NCI-H1930 (cell line): ENCODE results near the gene SAMMSON.

ENCODE experiments used
- DNase-seq, 2 experiments: peaks; one replicate each; lab custom pipeline; 2025; lab: John Stamatoyannopoulos, UW

SAMMSON gene

DNA sequence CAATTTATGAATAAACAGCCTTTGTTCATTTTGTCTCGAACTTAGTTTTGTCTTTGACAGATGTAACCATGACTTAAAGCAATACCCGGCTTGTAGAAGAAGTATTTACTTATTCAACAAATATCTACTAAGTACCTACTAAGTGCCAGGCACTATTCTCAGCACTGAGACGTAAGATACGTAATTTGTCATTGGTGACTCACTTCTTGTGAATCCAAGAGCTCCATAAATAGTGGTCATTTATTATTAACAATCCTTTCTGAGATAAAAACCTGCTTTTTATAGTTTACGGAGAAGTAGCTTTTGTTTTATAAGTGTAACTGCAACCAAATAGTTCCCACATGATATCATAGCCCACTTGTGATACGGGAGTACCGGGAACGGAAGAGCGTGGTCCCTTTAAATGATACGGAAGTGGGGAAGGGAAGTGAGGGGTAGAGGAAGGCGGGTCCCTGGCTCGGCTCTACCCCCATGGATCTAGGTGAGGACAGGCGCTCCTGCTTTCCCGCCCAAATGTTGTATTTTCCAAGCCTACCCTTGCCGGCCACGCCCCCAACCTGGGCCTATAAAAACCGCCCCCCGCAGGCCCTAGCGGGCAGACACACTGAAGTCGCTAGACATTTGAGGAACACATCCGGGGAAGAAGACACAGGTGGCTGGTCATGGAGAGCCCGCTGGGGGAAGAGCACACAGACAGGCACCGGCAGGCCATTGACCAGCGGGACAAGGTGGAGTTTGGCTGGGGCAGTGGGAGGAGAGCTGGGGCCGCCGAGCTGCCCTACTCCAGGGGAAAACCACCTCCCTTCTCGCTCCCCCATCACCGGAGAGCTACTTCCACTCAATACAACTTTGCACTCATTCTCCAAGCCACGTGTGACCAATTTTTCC is at the start of gene SAMMSON:
SAMMSON (plus strand) TSS at position 594 of the 888 bp plus-strand sequence.
- peak; percentile 84 to 88 for DNase-seq

GRCh38 chr3:69951616-69952015 is 47.9 kb upstream of the SAMMSON start:
- no peak for DNase-seq

- no peak for DNase-seq
Measured at GRCh38 chr3:69959581-69959980, 40.0 kb upstream of the SAMMSON start.

GRCh38 chr3:69961706-69962439 is 37.7 kb upstream of the SAMMSON start:
- DNase-seq, result no peak

- DNase-seq, result no peak
Measured at GRCh38 chr3:69963643-69964042, 35.9 kb upstream of the SAMMSON start.

GRCh38 chr3:69967156-69967555 is 32.4 kb upstream of the SAMMSON start:
- no peak for DNase-seq

DNA sequence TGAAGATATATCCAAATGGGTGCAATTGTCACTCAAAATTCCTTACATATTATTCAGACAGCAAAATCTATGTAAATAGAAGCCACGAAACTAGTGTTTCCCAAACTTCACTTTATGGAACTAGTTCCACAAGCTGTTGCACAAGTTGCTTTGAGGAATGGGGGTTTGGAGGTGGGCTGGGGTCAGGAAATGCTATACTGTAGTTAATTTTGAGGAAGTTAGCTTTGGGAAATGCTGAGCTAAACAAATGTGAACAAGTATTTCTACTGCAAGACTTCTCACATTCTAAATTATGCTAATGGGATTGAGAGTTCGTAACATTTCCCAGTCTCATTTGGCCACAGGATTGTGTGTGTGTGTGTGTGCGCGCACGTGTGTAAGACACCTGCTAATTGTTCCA is 28.7 kb upstream of the SAMMSON start:
- DNase-seq, result no peak

DNA sequence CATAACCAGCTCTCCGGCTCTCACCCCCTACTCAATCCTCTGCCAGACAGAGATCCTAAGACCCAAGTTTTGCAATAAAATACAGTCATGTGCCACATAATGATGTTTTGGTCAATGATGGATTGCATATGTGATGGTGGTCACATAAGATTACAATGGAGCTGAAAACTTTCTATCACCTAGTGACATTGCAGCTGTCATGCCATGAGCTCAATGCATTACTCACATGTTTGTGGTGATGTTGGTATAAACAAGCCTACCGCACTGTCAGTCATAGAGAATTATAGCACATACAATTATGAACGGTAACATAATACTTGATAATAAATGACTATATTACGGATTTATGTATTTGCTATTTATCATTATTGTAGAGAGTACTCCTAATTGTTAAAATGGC is 26.9 kb upstream of the SAMMSON start:
- DNase-seq, result no peak

GRCh38 chr3:69976021-69976420 is 23.5 kb upstream of the SAMMSON start:
- DNase-seq, result no peak

GRCh38 chr3:69983546-69984265 is 15.8 kb upstream of the SAMMSON start:
- no peak for DNase-seq

GRCh38 chr3:69985266-69985665 is 14.3 kb upstream of the SAMMSON start:
- no peak for DNase-seq

GRCh38 chr3:69986419-69986818 is 13.1 kb upstream of the SAMMSON start:
- no peak for DNase-seq

DNA sequence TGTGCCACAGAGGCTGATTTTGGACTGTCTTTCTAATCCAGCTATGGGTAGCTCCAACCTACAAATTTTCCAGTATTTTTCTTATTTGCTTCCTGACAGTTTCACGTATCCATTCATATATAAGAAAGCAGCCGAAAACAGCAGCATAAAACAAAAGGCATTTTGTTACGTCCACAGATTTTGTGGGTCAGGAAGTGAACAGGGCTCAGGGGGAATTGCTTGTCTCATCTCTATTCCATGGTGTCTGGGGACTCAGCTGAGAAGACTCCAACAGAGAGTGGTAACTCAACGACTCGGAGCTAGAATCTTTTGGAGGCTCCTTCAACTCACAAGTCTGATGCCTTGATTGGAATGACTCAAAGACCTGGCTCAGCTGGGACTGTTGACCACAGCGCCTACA is 11.7 kb upstream of the SAMMSON start:
- no peak for DNase-seq

DNA sequence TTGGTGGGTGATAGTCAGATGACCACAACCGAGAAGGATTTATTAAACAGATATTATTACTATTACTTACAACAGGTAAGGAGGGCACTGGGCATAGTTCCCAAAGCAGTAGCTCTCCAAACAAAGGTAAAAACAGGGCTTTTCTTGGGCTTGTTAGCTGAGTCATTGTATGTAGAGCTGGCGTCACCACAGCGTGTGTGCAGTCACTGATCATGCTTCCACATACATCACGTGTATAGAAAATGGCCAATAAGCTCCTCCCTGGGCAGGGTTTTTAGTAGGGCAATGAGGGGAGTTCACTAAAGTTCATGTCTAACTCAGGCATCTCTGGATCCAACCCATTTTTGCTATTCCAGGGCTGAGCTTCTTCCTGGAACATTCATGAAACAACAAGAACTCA is 5.8 kb upstream of the SAMMSON start:
- DNase-seq, result no peak

DNA sequence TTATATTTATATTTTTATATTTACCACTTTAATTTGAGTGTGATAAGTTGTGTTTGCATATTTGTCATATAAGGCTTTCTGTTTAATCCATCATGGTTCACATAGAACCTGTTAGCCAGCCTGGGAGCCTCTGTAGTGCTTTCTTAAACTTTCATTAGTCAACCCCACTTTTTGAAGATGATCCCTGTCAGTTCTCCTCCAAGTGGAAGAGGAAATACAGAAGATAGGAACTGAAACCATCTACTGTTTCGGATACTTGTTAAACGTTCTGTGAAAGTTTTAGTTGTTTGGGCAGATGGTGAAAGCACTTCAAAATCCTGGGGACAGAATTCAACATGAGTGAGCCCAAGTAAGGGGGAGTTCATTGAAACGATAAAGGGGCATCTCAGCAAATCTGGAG is 4.6 kb upstream of the SAMMSON start:
- no peak for DNase-seq

GRCh38 chr3:69997631-69998307 is 1.8 kb upstream of the SAMMSON start:
- no peak for DNase-seq

- no peak for DNase-seq
Measured at GRCh38 chr3:69998759-69999139, 784 bp upstream of the SAMMSON start.

GRCh38 chr3:70000028-70000410 is 486 bp downstream of the SAMMSON start:
- DNase-seq, result peak in 1 of 2 experiments; percentile 37

- DNase-seq, result peak; percentile 61 to 74
Measured at GRCh38 chr3:70000563-70001081, 1.1 kb downstream of the SAMMSON start.

DNA sequence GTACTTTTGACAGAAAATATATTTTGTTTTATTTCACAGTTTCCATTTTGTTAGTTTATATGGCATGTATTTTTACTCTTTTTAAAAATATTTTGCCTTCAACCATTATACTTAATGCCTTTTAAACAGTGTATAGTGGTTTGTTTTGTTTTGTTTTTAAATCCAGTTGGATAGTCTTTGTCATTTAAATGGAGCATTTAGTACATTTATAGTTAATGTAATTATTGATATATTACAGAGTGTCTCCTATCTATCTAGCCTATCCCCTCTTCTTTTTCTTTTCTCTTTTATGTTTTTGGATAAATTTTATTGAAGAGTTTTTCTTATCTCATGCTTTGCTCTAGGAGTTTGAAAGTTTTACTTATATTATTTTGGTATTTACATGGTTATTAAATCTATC is 3.6 kb downstream of the SAMMSON start:
- DNase-seq, result no peak

GRCh38 chr3:70006089-70006488 is 6.6 kb downstream of the SAMMSON start:
- DNase-seq, result no peak

GRCh38 chr3:70010346-70010745 is 10.8 kb downstream of the SAMMSON start:
- DNase-seq, result no peak
